NCI-H1436 treated with DMSO at 0.1 percent for 48 hours (cell line): ENCODE results near the gene GAB2.
A peak's percentile ranks its signal among the peaks of the same experiment; 100 is the strongest.

Experiments
- DNase-seq: peaks from one replicate; lab custom pipeline; 2025; lab: John Stamatoyannopoulos, UW

GAB2 gene

DNA sequence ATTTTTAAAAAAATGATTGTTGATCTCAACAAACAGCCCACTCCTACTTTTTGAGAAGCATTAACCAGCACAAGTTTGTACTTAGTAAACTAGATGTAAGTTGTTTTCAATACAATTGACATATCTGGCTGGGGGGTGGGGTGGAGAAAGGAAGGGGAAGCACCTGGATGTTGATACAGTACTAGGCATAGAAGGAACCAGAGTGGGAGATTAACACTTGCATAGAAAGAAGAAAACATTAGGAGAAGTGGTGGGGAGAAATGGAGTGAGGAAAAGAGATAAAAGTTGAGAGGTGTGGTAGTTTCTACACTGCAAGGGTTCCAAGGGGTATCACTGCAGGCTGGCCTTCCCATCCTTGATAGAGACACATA is 10.6 kb upstream of the GAB2 start:
- DNase-seq: no peak

DNA sequence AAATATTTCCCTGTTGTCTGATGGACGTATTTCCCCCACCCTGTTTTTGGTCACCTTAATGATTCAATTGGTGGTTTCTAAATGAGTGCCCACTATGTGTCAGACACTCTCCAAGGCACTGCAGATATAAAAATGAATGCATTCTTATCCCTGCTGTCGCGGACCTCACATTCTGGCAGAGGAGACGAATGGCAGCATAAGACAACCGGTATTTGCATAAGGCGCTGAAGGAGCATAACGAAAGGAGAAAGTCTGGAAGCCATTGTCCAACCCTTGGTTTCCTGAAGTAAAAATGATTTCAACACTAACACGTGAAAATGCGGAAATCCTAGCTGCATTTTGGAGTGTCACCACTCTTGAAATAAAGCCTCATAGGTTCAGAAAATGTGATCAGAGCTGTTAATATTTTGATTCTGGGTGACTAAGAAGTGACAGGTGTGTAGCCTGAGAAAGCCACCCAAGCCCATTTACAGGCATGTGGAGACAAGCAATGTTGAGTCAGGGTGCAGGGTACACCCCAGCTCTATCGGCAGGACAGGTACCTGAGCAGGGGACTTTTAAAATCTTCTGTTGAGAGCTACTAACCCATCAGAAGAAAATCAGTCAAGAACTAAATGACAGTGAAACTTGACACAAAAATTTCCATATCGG is 10.1 kb upstream of the GAB2 start:
- no peak for DNase-seq

- DNase-seq: no peak
Measured at GRCh38 chr11:78426845-78427244, 9.2 kb upstream of the GAB2 start.

- no peak for DNase-seq
Measured at GRCh38 chr11:78425399-78426070, 7.9 kb upstream of the GAB2 start.

- no peak for DNase-seq
Measured at GRCh38 chr11:78424334-78425270, 7.0 kb upstream of the GAB2 start.

DNA sequence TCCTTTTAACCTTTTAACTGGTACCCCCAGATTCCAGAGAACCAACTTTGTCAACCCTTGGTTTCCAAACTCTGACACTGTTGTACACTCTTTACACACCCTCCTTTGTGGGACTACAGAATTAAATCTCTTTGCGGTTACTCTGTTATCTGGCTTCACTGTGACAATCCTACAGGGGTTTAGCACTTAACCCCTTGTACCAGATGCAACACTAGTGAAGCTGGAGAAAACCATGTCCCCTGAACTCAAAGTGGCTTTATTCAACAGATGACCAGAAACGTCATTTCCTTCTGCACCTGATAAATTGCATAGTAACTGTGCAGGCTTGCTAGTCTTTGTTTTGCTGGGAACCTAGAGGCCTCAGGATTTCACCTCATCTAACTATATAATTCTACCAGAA is 5.6 kb upstream of the GAB2 start:
- no peak for DNase-seq

GRCh38 chr11:78420796-78421209 is 3.2 kb upstream of the GAB2 start:
- no peak for DNase-seq

GRCh38 chr11:78420255-78420764 is 2.7 kb upstream of the GAB2 start:
- no peak for DNase-seq

DNA sequence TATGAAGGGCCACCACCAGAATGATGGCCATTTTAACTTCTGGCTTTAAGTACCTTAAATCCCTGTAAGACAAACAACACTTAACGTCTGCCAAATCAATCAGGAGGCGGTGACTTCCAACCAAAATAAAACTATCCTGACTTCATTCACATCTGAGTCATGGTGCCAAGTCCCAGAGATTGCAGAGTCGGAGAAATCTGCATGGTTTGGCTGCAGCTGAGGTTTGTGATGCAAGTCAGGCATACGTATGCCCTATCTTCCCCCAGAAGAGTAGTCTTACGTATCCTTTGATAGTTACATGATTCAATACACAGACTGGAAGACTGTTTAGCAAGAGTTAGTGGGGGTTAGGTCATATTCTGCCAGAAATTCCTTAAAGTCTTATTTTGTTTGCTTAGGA is 1.7 kb upstream of the GAB2 start:
- no peak for DNase-seq

DNA sequence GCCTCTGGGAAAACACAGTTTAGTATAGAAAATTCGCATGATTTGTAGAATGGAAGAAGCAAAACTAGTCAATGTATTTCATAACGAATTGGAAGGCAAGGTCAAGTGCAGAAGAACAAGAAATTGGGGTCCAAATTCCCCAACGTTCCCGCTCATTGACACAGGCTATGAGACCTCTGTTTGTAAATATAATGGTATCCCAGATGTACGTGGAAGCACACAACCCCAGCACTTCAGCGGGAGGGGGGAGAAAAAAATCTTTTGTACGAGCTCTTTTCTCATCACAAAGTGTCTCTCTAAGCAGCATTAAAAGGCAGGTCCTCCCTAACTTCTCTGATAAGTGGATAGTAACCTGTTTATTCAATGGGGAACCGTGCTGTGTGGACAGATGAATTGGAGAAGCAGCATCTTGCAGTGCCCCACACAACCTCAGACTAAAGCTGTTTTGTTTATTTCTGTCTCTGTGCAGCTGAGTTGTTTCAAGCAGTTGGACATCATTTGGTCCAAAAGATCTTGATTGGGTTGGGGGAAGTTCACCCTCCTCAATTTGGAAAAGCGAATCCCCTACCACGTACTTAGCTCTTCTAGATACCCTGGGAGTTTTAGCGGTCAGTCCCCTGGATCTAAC is 1.1 kb upstream of the GAB2 start:
- no peak for DNase-seq

DNA sequence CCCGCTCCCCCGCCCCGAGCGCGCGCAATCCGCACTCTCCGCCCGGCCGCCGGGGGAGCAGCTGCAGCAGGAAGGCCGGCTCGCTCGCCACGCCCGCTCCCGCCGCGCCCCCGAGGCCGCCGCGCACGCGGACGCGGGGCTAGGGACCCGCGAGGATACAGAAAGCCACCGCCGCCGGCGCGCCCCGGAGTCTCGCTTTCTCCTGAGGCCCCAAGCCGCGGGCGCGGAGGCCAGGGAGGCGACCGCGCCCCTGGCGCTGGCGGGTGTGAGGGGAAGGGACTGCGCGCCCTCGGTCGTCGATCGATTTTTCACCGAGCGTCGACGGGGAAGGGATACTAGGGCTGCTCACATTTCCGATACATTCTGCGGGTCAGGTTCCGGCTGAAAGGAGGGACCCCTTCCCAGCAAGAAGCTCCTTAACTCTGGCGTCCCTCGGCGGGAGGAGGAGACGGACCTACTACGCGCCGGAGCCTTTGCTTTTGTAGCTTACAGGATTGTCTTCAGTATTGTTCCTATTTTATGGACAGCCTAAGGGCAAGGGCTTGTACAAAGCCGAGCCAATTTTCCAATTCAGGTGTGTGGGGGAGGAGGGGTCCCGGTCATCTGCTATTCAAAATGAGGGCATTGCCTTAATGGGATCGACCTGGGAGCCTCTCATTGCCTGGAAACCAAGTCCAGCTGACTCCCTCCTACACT is 416 bp upstream of the GAB2 start:
- DNase-seq: no peak

DNA sequence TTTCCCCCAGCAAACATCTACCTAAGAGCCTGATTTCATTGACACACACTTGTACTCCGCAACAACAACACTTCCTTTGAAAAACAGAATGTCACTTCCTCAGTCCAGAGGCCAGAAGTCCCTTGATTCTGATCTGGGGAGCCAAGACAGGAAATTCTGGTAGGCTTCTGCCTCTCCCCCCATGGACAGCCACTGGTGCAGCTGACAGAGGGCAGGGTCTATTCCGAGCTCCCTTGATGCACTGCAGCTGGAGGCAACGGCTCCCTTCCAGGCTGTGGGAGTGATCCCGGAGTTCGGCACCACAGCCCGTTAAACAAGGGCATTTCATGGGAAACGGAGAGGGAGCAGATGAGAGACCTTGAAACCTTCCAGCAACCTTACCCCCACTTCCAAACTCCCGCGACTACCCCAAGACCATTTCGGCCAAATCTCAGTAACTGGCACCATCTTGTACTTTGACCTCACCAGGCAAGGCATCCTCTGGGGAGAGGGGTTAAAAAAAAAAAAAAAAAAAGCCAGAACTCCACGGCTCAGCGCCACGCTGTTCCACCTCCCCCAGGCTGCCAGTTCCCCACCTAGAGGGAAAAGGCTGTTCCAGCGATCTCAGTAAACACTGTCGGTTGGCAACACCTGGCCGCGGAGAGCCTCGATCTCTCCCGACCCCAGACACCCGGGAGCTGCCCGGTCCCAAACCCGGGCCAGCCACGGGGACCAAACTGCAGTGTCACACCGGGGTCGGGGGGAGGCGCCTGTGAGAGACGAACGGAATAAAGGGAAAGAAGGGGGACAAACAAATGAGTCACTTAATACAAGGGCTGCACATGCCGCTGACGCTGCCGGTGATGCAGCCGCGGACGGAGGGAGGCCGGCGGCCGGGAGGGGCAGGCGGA is 1.1 kb downstream of the GAB2 start:
- DNase-seq: peak; percentile 31

DNA sequence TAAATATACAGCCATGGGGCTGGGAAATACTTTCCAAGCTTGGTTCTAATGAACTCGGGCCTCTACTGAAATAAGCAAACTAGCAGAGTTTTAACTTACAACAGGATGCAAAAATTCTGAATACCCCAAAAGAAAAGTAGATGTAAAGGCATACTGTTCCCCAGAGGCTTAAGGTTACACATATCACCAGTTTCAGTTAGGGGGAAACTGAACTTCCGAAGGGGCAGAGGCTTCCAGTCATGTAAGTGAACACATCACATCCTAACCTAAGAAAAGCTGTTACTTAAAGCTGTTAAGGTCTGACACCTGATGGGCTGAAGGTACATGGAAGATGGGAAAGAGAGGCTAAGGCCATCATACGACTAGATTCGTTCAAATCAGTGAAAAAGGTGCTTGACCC is 2.3 kb downstream of the GAB2 start:
- no peak for DNase-seq

DNA sequence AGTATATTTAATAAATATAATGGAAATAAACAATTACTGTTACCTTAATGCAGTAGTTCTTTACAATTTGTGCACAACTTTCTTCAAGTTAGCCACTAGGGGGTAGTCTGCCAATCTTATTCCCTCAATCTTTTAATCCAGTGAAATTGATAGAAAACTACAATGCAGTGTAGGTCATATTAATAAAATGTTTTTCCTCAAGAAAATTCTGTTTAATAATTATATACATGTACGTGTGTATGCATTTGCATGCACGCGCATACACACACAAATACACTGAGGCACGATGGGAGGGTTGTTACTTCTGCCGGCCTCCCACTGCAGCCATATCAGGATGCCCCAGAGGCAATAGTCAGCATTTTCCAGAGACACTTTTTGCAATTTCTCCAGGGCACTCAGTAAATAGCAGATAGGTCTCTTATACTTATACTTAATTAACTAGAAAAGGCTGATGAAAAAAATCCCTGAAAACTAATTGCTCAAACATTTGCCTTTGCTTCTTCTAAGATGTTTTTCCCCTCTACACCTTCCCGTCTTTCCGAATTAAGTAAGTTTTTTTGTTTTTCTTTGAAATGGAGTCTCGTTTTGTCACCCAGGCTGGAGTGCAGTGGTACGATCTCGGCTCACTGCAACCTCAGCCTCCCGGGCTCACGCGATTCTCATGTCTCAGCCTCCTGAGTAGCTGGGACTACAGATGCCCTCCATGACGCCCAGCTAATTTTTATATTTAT is 3.1 kb downstream of the GAB2 start:
- DNase-seq: no peak

GRCh38 chr11:78408619-78409018 is 9.0 kb downstream of the GAB2 start:
- no peak for DNase-seq

DNA sequence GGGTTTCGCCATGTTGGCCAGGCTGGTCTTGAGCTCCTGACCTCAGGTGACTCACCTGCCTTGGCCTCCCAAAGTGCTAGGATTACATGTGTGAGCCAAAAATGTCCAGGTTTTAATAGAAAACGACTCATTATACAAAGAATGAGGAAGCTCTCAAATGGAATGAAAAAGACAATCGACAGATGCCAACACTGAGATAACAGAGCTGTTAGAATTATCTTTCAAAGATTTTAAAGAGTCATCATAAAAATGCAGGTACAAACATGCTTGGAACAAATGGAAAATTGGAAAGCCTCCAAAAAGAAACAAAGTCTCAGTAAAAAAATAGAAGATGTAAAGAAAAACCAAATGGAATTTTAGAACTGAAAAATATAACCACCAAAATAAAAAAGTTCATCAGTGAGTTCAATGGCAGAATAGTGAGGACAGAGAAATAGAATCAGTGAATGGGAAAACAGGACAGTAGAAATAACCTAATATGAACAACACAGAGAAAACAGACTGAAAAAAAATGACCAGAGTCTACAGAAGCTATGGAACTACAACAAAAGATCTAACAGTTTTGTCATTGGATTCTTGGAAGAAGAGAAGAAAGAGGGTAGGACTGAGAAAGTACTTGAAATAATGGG is 10.9 kb downstream of the GAB2 start:
- no peak for DNase-seq

- no peak for DNase-seq
Measured at GRCh38 chr11:78405805-78406204, 11.8 kb downstream of the GAB2 start.

DNA sequence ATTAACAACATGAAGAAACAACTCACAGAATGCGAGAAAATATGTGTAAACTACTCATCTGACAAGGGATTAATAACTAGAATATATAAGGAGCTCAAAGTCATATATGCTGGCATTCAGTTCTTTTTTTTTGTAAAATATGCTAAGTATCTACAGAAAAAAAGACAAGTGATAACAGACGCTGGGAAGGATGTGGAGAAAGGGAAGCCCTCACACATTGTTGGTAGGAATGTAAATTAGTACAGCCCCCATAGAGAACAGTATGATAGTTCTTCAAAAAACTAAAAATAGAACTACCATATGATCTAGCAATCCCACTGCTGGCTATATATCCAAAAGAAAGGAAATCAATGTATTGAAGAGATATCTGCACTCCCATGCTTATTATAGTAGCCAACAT is 13.8 kb downstream of the GAB2 start:
- no peak for DNase-seq

GRCh38 chr11:78402847-78403246 is 14.8 kb downstream of the GAB2 start:
- DNase-seq: no peak
